H1 (cell line): Measurements from ENCODE around the gene SCO2. TPM values are rescaled to one million over a fixed set of nuclear protein-coding genes. Genes with fewer than 3 reads are reported as not detected.

Experiments used
- CTCF ChIA-PET: fragments of 300-600 bp; sonication (Branson Sonifier 250); formaldehyde crosslinking; loops from one replicate; lab custom pipeline; 2021; ENCODE audit not compliant: partially characterized antibody; lab: Charles Lee
- POLR2A ChIA-PET: fragments of 300-600 bp; sonication (Branson Sonifier 250); formaldehyde crosslinking; loops from one replicate; lab custom pipeline; 2021; ENCODE audit warnings: inconsistent platforms; ENCODE audit not compliant: partially characterized antibody; lab: Charles Lee
- DNase-seq, 2 experiments: peaks; one replicate each; pipeline versions ENCODE4 v3.0.0 to v3.0.0-alpha.2; 2010 to 2022; ENCODE audit warnings: low spot score in 2 of 2, low read depth in 1 of 2, mixed read lengths in 1 of 2
- FAIRE-seq: peaks from 2 replicates; lab custom pipeline; 2011; peaks lifted over from hg19 to GRCh38; lab: Jason Lieb, UNC
- H2AFZ ChIP-seq: 2 replicates; pipeline ENCODE4 v1.8.1; 2012; ENCODE audit warnings: low read length, inconsistent platforms
- H2AK5ac ChIP-seq: 2 replicates; pipeline ENCODE4 v1.6.1; 2013; ENCODE audit warnings: low read depth, low read length
- H2BK120ac ChIP-seq: replicated peaks from 2 replicates; pipeline ENCODE3; 2013; ENCODE audit warnings: low read depth, low read length, inconsistent platforms
- H2BK12ac ChIP-seq: 2 replicates; pipeline ENCODE4 v1.6.1; 2013; ENCODE audit warnings: low read depth, low read length
- H2BK15ac ChIP-seq: 2 replicates; pipeline ENCODE4 v1.6.1; 2013; ENCODE audit warnings: low read length
- H2BK20ac ChIP-seq: 2 replicates; pipeline ENCODE4 v1.6.1; 2013; ENCODE audit warnings: low read length
- H2BK5ac ChIP-seq: 2 replicates; pipeline ENCODE4 v1.6.1; 2013; ENCODE audit warnings: low read depth, low read length
- H3K14ac ChIP-seq: 2 replicates; pipeline ENCODE4 v1.6.1; 2013; ENCODE audit warnings: inconsistent platforms; ENCODE audit not compliant: insufficient read length
- H3K18ac ChIP-seq: 2 replicates; pipeline ENCODE4 v1.6.1; 2013; ENCODE audit warnings: low read length; ENCODE audit errors: extremely low read depth
- H3K23ac ChIP-seq: 2 replicates; pipeline ENCODE4 v1.6.1; 2013; ENCODE audit warnings: inconsistent platforms; ENCODE audit not compliant: insufficient read length
- H3K23me2 ChIP-seq: 2 replicates; pipeline ENCODE4 v1.6.1; 2013; ENCODE audit warnings: low read depth, low read length
- H3K27ac ChIP-seq: 2 replicates; pipeline ENCODE4 v1.6.1; 2011; ENCODE audit warnings: low read depth, low read length, inconsistent platforms
- H3K27me3 ChIP-seq, 4 experiments: replicated peaks in 1 of 4; 1 replicate in 1 of 4; 2 replicates in 3 of 4; pipeline versions ENCODE4 v1.6.1 to v1.8.1; 2011 to 2013; ENCODE audit warnings: low read length in 3 of 4, mild to moderate bottlenecking in 3 of 4, inconsistent platforms in 2 of 4, mixed read lengths in 2 of 4, moderate library complexity in 1 of 4; ENCODE audit not compliant: control insufficient read depth in 3 of 4, insufficient read depth in 3 of 4; ENCODE audit errors: extremely low read depth in 1 of 4
- H3K36me3 ChIP-seq, 4 experiments: 2 replicates each; pipeline versions ENCODE4 v1.6.1 to v1.8.1; 2011 to 2013; ENCODE audit warnings: mild to moderate bottlenecking in 4 of 4, low read length in 3 of 4, moderate library complexity in 2 of 4, control low read depth in 1 of 4, inconsistent platforms in 1 of 4; ENCODE audit not compliant: insufficient read depth in 4 of 4, control insufficient read depth in 2 of 4
- H3K4ac ChIP-seq: replicated peaks from 2 replicates; pipeline ENCODE3; 2013; ENCODE audit warnings: low read length, low read depth, mixed read lengths, inconsistent platforms; ENCODE audit not compliant: insufficient read length
- H3K4me1 ChIP-seq, 4 experiments: replicated peaks in 1 of 4; 1 replicate in 1 of 4; 2 replicates in 3 of 4; pipeline versions ENCODE4 v1.6.1 to v1.8.1; 2011 to 2013; ENCODE audit warnings: low read length in 3 of 4, inconsistent platforms in 2 of 4, mixed read lengths in 1 of 4; ENCODE audit not compliant: insufficient read depth in 4 of 4, control insufficient read depth in 3 of 4
- H3K4me2 ChIP-seq, 2 experiments: 2 replicates each; pipeline versions ENCODE4 v1.6.1 to v1.8.1; 2011 to 2013; ENCODE audit warnings: low read depth in 2 of 2, low read length in 2 of 2, control low read depth in 1 of 2, inconsistent platforms in 1 of 2, mild to moderate bottlenecking in 1 of 2; ENCODE audit not compliant: insufficient read depth in 1 of 2
- H3K4me3 ChIP-seq, 4 experiments: fragments of 200-600, 300-600 bp in 1 of 4; sonication (generic), shearing (Covaris generic), sonication (Bioruptor Twin) in 1 of 4; 2 replicates each; pipeline versions ENCODE4 v1.5.1 to v1.8.1; 2011 to 2016; ENCODE audit warnings: low read length in 4 of 4, low read depth in 3 of 4, control low read depth in 2 of 4, inconsistent platforms in 2 of 4, mild to moderate bottlenecking in 2 of 4, mixed read lengths in 1 of 4, moderate library complexity in 1 of 4; ENCODE audit not compliant: insufficient read depth in 2 of 4; ENCODE audit errors: extremely low read depth in 1 of 4
- H3K56ac ChIP-seq: replicated peaks from 2 replicates; pipeline ENCODE3; 2013; ENCODE audit warnings: low read depth, mild to moderate bottlenecking, mixed read lengths, low read length, inconsistent platforms; ENCODE audit not compliant: insufficient read length
- H3K79me1 ChIP-seq: 2 replicates; pipeline ENCODE4 v1.6.1; 2013; ENCODE audit warnings: low read depth, low read length, control low read depth
- H3K79me2 ChIP-seq, 2 experiments: 2 replicates each; pipeline versions ENCODE4 v1.6.1 to v1.8.1; 2012 to 2013; ENCODE audit warnings: low read length in 2 of 2, mild to moderate bottlenecking in 2 of 2, inconsistent platforms in 1 of 2; ENCODE audit not compliant: insufficient read depth in 2 of 2, control insufficient read depth in 1 of 2
- H3K9ac ChIP-seq, 4 experiments: replicated peaks in 1 of 4; 1 replicate in 1 of 4; 2 replicates in 3 of 4; pipeline versions ENCODE4 v1.6.1 to v1.8.1; 2011 to 2013; ENCODE audit warnings: low read depth in 3 of 4, low read length in 3 of 4, control low read depth in 2 of 4, mild to moderate bottlenecking in 2 of 4, moderate library complexity in 2 of 4, inconsistent platforms in 1 of 4; ENCODE audit errors: extremely low read depth in 1 of 4
- H3K9me3 ChIP-seq, 2 experiments: 2 replicates each; pipeline versions ENCODE4 v1.6.1 to v1.8.1; 2012 to 2013; ENCODE audit warnings: mild to moderate bottlenecking in 2 of 2, moderate library complexity in 2 of 2, control low read depth in 1 of 2, inconsistent platforms in 1 of 2, low read depth in 1 of 2, low read length in 1 of 2, mixed read lengths in 1 of 2; ENCODE audit not compliant: insufficient read depth in 2 of 2
- H4K20me1 ChIP-seq, 2 experiments: replicated peaks in 1 of 2; 2 replicates each; pipeline versions ENCODE3 to v1.8.1; 2011 to 2013; ENCODE audit warnings: inconsistent platforms in 2 of 2, low read length in 2 of 2, mild to moderate bottlenecking in 1 of 2; ENCODE audit not compliant: insufficient read depth in 2 of 2, control insufficient read depth in 1 of 2
- H4K5ac ChIP-seq: 2 replicates; pipeline ENCODE4 v1.6.1; 2013; ENCODE audit warnings: low read length, low read depth, mixed read lengths, inconsistent platforms; ENCODE audit not compliant: insufficient read length
- H4K8ac ChIP-seq: 2 replicates; pipeline ENCODE4 v1.8.0; 2013; ENCODE audit warnings: mild to moderate bottlenecking, moderate library complexity, low read length, inconsistent platforms; ENCODE audit not compliant: insufficient read depth; ENCODE audit errors: extremely low read depth
- H4K91ac ChIP-seq: replicated peaks from 2 replicates; pipeline ENCODE3; 2013; ENCODE audit warnings: low read length, mixed read lengths, inconsistent platforms; ENCODE audit not compliant: insufficient read length
- ATF2 ChIP-seq: IDR thresholded peaks from 2 replicates; pipeline ENCODE4 v1.6.1; 2012; ENCODE audit warnings: low read length, inconsistent platforms
- CTBP2 ChIP-seq: IDR thresholded peaks from 2 replicates; pipeline ENCODE4 v1.7.0; 2011; ENCODE audit warnings: borderline replicate concordance, mild to moderate bottlenecking, moderate library complexity, mixed read lengths, low read length; ENCODE audit not compliant: insufficient read depth, insufficient read length
- POLR2AphosphoS5 ChIP-seq: IDR thresholded peaks from 2 replicates; pipeline ENCODE4 v1.6.1; 2011; ENCODE audit warnings: low read depth, low read length
- POU5F1 ChIP-seq: IDR thresholded peaks from 2 replicates; pipeline ENCODE4 v1.6.1; 2011; ENCODE audit warnings: low read depth, mild to moderate bottlenecking, low read length, moderate library complexity
- RAD21 ChIP-seq, 2 experiments: IDR thresholded peaks in 1 of 2; conservative IDR thresholded peaks in 1 of 2; 2 replicates each; pipeline ENCODE4 v1.6.1; 2011; ENCODE audit warnings: low read depth in 2 of 2, low read length in 2 of 2, improper control_type of control experiment in 1 of 2, inconsistent platforms in 1 of 2, mild to moderate bottlenecking in 1 of 2, moderate library complexity in 1 of 2
- RNF2 ChIP-seq: fragments of 200-900, 300-1000 bp; sonication (generic); IDR thresholded peaks from 2 replicates; pipeline ENCODE4 v1.7.1; 2016; ENCODE audit warnings: borderline replicate concordance, low read depth, mild to moderate bottlenecking, antibody characterized with exemption, low read length; ENCODE audit not compliant: poor library complexity, severe bottlenecking; ENCODE audit errors: missing control alignments
- SIRT6 ChIP-seq: IDR thresholded peaks from one replicate; pipeline ENCODE4 v1.7.1; 2012; ENCODE audit warnings: low read length, inconsistent platforms
- SP1 ChIP-seq: IDR thresholded peaks from 2 replicates; pipeline ENCODE4 v1.6.1; 2011; ENCODE audit warnings: low read depth, low read length
- SRF ChIP-seq: IDR thresholded peaks from 2 replicates; pipeline ENCODE4 v1.6.1; 2011; ENCODE audit warnings: mild to moderate bottlenecking, low read depth, low read length, moderate library complexity
- TAF1 ChIP-seq: IDR thresholded peaks from 2 replicates; pipeline ENCODE4 v1.6.1; 2011; ENCODE audit warnings: mild to moderate bottlenecking, low read depth, low read length
- TBP ChIP-seq: IDR thresholded peaks from 2 replicates; pipeline ENCODE4 v1.6.1; 2011; ENCODE audit warnings: low read depth, low read length, improper control_type of control experiment
- TCF12 ChIP-seq: IDR thresholded peaks from 2 replicates; pipeline ENCODE4 v1.6.1; 2011; ENCODE audit warnings: low read depth, mild to moderate bottlenecking, low read length
- WGBS, 2 experiments: shearing (Covaris generic) in 1 of 2; methylation state at CpG; one replicate each; pipeline versions ENCODE4 v1.1.6 to v1.1.7; 2013 to 2015; ENCODE audit warnings: low lambda C conversion rate in 2 of 2, mixed read lengths in 2 of 2, inconsistent platforms in 1 of 2, low coverage in 1 of 2, missing lambda C conversion rate in 1 of 2; ENCODE audit not compliant: insufficient replicate concordance in 2 of 2, insufficient coverage in 1 of 2, insufficient read length in 1 of 2; ENCODE audit errors: extremely low coverage in 1 of 2, missing lambda C conversion rate in 1 of 2; 5-methylcytosine and 5-hydroxymethylcytosine counted together
- polyA plus RNA-seq, 7 experiments: library from polyadenylated mRNA; depleted of rRNA in 3 of 7; stranded (reverse) in 5 of 7; unstranded in 2 of 7; fragments of >200 nt in 5 of 7; fragments of 200-250 nt in 2 of 7; gene quantifications; 1 replicate in 5 of 7; 2 replicates in 1 of 7; 4 replicates in 1 of 7; pipeline versions ENCODE4 v1.2.1 to v1.2.3, GENCODE V29; 2011 to 2013; ENCODE audit warnings: missing spikeins in 2 of 7, mixed read lengths in 2 of 7
- total RNA-seq: library from RNA; stranded (reverse); fragmentation: NEBNext Ultra II Directional; extraction: Animal tissue kit (Norgen Biotek cat#: 25700); gene quantifications from 2 replicates; pipeline ENCODE4 v1.2.1, GENCODE V29; 2021

Gene SCO2
- total and polyA plus RNA-seq, 2 of the 8 experiments (the other 6 are each of a cell fraction or from before 2014, with no cell fraction given), result 2.0 TPM; not detected in 1

- WGBS, 2 experiments, result 85% methylated on average over 11 of the region's 11 CpGs; no CpG with 5 or more reads in 1 of the 2 experiments
- H4K20me1 ChIP-seq, result peaks cover 5 to 21% of the 10 kb centered on the region in 2 experiments
- no peak overlapping the region for H4K8ac ChIP-seq
- DNase-seq (no peak), FAIRE-seq (no peak)
- H3K56ac ChIP-seq, result no peak overlapping the region
- H3K4me1 ChIP-seq, result no peaks in the 10 kb centered on the region
- POLR2A ChIA-PET, result interaction anchor here (1.1 to 5.4 kb wide), 2 partner anchors 10 to 24 kb away, joined by 3 to 37 read pairs; partner anchors contain the start of gene SYCE3
- H2AK5ac ChIP-seq, result no peak overlapping the region
- no peaks in the 10 kb centered on the region for H3K79me2 ChIP-seq
- no peak overlapping the region for H2BK20ac ChIP-seq
- H2BK120ac ChIP-seq, result no peak overlapping the region
- no peaks in the 10 kb centered on the region for H3K23me2 ChIP-seq
- H2AFZ ChIP-seq, result no peak overlapping the region
- no peaks in the 10 kb centered on the region for H3K27me3 ChIP-seq
- H3K36me3 ChIP-seq, result peaks cover 10 to 30% (median 22%) of the 10 kb centered on the region in 4 experiments; a peak in 7 of 8 replicates
- H3K79me1 ChIP-seq, result no peaks in the 10 kb centered on the region
- no peak overlapping the region for H2BK15ac ChIP-seq
- H2BK12ac ChIP-seq, result no peak overlapping the region
- no peak overlapping the region for H3K27ac ChIP-seq
- H2BK5ac ChIP-seq, result no peak overlapping the region
- H3K4me3 ChIP-seq, result no peak overlapping the region
- no peak overlapping the region for H3K4me2 ChIP-seq
- H3K9me3 ChIP-seq, result no peaks in the 10 kb centered on the region
- H3K14ac ChIP-seq, result no peak overlapping the region
- H3K9ac ChIP-seq, result no peak overlapping the region
- no peak overlapping the region for H4K91ac ChIP-seq
- no peak overlapping the region for H3K23ac ChIP-seq
- H3K4ac ChIP-seq, result no peak overlapping the region
- H3K18ac ChIP-seq, result no peak overlapping the region
- no peak overlapping the region for H4K5ac ChIP-seq
- CTCF ChIA-PET, result interaction anchor here (0.6 to 8.1 kb wide), 13 partner anchors 10 to 128 kb away, joined by 3 to 84 read pairs (median 4); partner anchors contain the start of gene SYCE3
- TF ChIP-seq POU5F1 (no peak), ATF2 (no peak), TCF12 (no peak), CTBP2 (no peak), SIRT6 (no peak), TBP (no peak), SRF (no peak), SP1 (no peak), RAD21 (IDR thresholded peaks at IDR 0.05 in 1 of 2, conservative IDR thresholded peaks at IDR 0.05 in 1 of 2; ENCODE audit: low read depth in 2 of 2, low read length in 2 of 2) (no peak), POLR2AphosphoS5 (no peak), RNF2 (no peak), TAF1 (no peak)
These were observed 49.0 kb upstream of the SCO2 start for GRCh38 chr22:50574383-50574755.
